ENCODE results near the gene AMBRA1.

AMBRA1 gene

GRCh38 chr11:46637546-46637945, 43.7 kb upstream of the AMBRA1 start:
- no peak for DNase-seq (ENCODE audit: low spot score)
- no peak for TF ChIP-seq CTCF (IDR thresholded peaks at IDR 0.05; ENCODE audit: extremely low read depth, missing control alignments)

- no peak for DNase-seq (ENCODE audit: low spot score)
- TF ChIP-seq CTCF (IDR thresholded peaks at IDR 0.05; ENCODE audit: extremely low read depth, missing control alignments) = no peak
Measured at GRCh38 chr11:46635557-46636139, 41.8 kb upstream of the AMBRA1 start.

GRCh38 chr11:46633291-46634217, 39.7 kb upstream of the AMBRA1 start:
- TF ChIP-seq CTCF (IDR thresholded peaks at IDR 0.05; ENCODE audit: extremely low read depth, missing control alignments) = no peak
- no peak for DNase-seq (ENCODE audit: low spot score)

- TF ChIP-seq CTCF (IDR thresholded peaks at IDR 0.05; ENCODE audit: extremely low read depth, missing control alignments) = no peak
- DNase-seq (ENCODE audit: low spot score) = no peak
Measured at GRCh38 chr11:46632502-46632901, 38.7 kb upstream of the AMBRA1 start.

- no peak for DNase-seq (ENCODE audit: low spot score)
- TF ChIP-seq CTCF (IDR thresholded peaks at IDR 0.05; ENCODE audit: extremely low read depth, missing control alignments) = no peak
Measured at GRCh38 chr11:46631676-46632075, 37.9 kb upstream of the AMBRA1 start.

GRCh38 chr11:46630237-46630636, 36.4 kb upstream of the AMBRA1 start:
- DNase-seq (ENCODE audit: low spot score) = no peak
- TF ChIP-seq CTCF (IDR thresholded peaks at IDR 0.05; ENCODE audit: extremely low read depth, missing control alignments) = no peak

GRCh38 chr11:46628961-46629360, 35.1 kb upstream of the AMBRA1 start:
- DNase-seq (ENCODE audit: low spot score) = no peak
- TF ChIP-seq CTCF (IDR thresholded peaks at IDR 0.05; ENCODE audit: extremely low read depth, missing control alignments) = no peak
